ENCODE data around the gene XKR7.
"Not testable (repeated sequence)": the region's sequence is repeated elsewhere in the genome, so short reads cannot be mapped to it uniquely, and the experiment has no call there.

XKR7 gene

GRCh38 chr20:31967830-31968249 is at the start of gene XKR7:
TSS of gene XKR7 (plus strand) at chr20:31968151. CDS start at chr20:31968176, 25 bp downstream.
- DNase-seq: peak; percentile 58 to 87 (median 78)

- DNase-seq: no peak
Observed at GRCh38 chr20:31918466-31919105, 49.4 kb upstream of the XKR7 start.

- no peak for DNase-seq
Observed at GRCh38 chr20:31919410-31920155, 48.4 kb upstream of the XKR7 start.

- DNase-seq: no peak
Observed at GRCh38 chr20:31920275-31920855, 47.6 kb upstream of the XKR7 start.

- DNase-seq: not testable (repeated sequence)
Observed at GRCh38 chr20:31921480-31921879, 46.5 kb upstream of the XKR7 start.

DNA sequence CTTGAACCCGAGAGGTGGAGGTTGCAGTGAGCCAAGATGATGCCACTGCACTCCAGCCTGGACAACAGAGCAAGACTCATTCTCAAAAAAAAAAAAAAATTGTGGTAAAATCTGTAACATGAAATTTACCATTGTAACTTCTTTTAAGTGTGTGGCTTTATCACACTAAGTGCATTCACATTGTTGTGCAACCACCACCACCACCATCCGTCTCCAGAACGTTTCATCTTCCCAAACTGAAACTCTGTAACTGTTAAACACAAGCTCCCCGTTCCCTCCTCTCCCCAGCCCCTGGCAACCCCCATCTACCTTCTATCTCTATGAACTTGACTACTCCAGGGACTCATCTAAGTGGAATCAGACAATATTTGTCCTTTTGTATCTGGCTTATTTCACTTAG is 45.8 kb upstream of the XKR7 start:
- no peak for DNase-seq

- no peak for DNase-seq
Observed at GRCh38 chr20:31922588-31922987, 45.4 kb upstream of the XKR7 start.

DNA sequence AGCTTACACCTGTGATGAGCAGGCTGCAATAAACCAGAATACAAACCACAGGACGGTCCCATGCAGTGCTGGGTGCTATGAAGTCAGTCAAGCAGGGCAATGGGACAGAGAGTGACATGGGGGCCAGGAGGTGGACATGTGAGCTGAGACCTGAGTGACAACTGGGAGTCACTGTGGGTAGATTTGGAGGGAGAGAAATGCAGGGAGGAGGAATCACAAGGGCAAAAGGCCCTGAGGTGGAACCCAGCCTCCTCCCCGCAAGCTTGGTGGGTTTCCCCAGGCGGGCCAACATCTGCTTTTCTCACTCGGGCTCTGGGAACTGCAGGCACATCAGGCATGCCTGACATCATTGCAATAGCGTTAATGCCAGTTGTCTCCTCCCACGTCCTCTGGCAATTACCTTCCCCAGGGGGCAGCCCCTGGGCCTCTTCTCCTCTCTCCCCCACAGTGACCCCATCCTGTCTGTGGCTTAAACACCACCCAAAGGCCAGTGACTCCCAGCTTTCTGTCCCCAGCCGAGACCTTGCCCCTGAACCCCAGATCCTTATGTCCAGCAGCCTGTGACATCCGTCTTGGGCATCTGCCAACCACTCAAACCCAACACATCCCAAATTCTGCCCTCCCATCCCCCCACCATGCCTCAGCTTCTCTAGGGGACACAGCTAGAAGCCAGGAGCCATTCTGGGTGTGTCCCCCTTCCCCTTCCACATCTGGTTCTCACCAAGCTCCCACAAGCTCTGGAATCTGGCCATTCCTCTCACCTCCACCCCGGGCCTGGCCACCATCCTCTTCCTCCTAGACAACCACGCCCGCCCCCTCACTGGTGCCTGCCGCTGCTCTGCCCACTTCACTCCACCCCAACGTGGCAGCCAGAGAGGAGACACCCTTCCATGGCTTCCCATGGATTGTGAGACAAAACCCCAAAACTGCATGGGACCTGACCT is 44.3 kb upstream of the XKR7 start:
- peak in 1 of 3 experiments; percentile 18 for DNase-seq

GRCh38 chr20:31924561-31924960 is 43.4 kb upstream of the XKR7 start:
- DNase-seq: no peak

GRCh38 chr20:31925631-31926030 is 42.3 kb upstream of the XKR7 start:
- DNase-seq: no peak

DNA sequence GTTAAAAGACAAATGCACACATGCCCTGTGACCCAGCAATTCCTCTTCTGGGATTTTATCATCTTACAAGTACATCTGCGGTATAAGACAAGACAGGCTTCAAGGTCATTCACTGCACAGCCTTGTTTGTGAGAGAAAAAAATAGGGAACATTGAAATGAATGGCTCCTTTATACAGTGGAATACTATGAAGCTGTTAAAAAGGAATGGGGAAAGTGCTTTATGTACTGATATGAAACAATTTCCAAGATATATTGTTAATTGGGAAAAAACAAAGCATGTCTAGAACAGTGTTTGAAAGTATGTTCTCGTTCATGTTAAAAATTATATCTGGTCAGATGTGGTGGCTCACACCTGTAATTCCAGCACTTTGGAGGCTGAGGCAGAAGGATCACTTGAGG is 41.5 kb upstream of the XKR7 start:
- no peak for DNase-seq

GRCh38 chr20:31927627-31928159 is 40.3 kb upstream of the XKR7 start:
- DNase-seq: peak in 2 of 3 experiments; percentile 63 to 93

DNA sequence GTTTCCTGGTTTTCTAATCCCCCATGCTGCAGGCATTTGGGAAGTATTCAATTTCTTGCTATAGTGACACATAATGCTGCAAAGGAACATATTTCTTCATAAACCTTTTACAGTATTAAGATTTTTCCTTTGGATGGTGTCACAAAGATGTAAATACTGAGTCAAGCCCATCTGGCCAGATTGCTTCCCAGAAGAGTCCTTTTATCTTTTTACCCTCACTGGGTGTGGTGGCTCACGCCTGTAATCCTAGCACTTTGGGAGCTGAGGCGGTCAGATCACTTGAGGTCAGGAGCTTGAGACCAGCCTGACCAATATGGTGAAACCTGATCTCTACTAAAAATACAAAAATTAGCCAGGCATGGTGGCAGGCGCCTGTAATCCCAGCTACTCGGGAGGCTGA is 38.3 kb upstream of the XKR7 start:
- DNase-seq: peak in 1 of 3 experiments; percentile 26

DNA sequence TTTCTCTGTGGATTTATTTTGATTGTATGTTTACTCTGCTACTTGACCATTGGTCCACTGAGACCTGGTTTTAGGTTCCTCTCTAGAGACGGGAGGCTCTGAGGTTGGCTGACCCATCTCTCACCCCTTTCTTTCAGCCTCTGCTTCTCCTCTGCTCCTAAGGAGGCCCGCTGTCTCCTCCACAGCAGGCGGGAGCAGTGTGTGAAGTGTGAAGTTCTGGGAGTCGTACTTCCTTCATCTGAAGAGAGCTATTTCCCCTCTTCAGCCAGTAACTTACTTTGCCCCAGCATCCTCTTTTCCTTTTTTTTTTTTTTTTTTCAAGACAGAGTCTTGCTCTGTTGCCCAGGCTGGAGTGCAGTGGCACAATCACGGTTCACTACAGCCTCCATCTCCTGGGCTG is 37.2 kb upstream of the XKR7 start:
- no peak for DNase-seq

DNA sequence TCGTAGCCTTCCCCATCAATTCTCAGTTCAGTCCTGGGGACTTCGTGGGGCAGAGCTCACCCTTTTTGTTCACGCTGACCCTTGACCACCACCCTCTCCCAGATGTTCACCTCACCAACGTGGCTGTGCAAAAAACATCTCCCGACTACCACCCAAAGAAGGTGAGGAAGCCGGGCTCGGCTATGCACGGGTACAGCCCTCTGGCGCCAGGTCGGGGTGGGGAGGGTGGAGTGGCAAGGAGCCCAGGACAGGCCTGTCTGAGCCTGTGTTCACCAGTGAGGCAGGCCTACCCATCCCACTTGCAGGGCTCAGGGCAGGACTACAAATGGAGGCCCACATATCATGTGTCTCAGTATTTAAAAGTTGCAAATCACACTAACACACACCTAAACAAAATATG is 34.3 kb upstream of the XKR7 start:
- no peak for DNase-seq

DNA sequence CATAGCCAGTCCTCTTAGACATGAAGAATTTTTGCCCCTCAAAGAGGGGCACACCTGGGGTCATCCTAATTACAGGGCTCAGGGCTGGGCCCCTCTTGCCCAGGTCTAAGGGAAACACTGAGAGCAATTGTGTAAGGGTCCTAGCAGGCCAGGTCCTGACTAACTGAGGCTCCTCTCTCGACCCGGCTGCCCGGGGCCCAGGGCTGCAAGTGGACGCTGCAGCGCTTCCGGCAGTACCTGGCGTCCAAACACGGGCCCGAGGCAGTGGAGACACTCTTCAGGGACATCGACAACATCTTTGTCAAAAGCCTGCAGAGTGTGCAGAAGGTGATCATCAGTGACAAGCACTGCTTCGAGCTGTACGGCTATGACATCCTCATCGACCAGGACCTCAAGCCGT is 33.5 kb upstream of the XKR7 start:
- no peak for DNase-seq

- DNase-seq: no peak
Observed at GRCh38 chr20:31934968-31935764, 32.8 kb upstream of the XKR7 start.

DNA sequence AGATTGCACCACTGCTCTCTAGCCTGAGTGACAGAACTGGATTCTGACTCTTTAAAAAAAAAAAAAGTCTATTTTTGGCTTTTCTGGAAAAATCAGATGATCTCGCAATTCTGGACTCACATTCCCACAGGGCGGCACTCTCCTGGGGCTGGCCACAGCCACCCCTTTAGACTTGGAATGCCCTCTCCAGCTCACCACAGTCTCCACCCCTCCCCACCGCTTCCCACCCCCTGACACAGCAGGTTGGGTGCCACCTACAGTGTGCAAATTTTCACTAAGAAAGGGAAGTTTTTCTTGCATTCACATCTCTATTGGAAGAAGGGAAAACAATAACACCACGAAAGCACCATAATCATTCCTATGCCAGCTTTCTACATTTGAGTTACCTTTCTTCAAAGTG is 31.5 kb upstream of the XKR7 start:
- no peak for DNase-seq

DNA sequence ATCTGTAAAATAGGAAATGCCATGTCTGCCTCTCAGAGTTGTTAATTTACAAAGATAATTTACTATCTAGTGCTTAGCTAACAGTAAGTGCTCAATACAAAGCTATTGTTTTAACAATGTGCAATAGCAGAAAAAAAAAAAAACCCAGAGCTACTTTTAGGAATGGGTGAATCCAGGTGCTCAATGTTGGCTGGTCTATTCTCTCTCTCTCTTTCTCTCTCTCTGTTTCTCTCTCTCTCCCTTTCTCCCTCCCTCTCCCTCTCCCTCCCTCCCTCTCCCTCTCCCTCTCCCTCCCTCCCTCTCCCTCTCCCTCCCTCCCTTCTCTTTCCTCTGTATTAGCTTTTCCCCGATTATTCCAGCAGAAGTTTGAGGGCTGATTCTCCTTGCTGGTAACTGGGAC is 30.1 kb upstream of the XKR7 start:
- DNase-seq: no peak

DNA sequence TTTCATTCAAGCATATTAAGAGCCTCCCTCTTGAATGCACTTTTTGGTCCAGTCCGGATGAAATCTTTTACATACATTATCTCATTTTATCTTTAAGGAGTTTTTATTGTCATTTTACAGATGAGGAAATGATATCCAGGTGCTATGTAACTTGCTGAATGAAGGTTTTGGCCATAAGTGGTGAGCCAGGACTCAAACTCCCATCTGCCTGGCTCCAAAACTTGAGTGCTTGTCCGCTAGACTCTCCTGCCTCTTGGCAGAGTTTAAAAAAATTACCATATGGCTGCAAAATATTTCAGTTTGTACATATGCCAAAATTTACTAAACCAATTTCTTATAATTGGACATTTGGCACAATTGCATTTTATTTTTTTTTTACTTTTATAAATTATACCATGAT is 28.3 kb upstream of the XKR7 start:
- no peak for DNase-seq

DNA sequence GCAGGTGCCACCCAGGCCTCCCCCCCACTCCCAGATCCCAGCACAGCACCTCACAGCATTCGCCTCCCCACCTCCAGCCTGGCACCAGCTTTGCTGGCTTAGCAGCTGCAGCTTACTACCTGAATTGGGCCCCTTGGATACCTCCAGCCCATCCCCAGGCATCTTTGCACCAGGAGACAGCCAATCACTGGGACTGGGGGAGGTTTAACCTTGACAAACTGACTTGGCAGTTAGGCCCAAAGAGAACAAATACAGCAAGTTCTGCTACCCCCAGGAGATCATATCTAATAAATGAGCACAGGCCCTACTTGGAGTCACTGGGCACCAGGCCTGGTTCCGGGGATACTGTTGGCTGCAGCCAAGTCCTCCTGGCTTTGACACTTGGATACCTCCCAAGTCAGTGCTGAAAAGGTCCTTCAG is 24.9 kb upstream of the XKR7 start:
- no peak for DNase-seq

GRCh38 chr20:31945319-31945718 is 22.6 kb upstream of the XKR7 start:
- DNase-seq: no peak

All from NCI-H1417 (cell line).